HEK293T (cell line): ENCODE measurements around the gene SYT2.
"Not testable (repeated sequence)": the region's sequence is repeated elsewhere in the genome, so short reads cannot be mapped to it uniquely, and the experiment has no call there.

Experiments used
- CTCF ChIA-PET: fragments of 350-600 bp; formaldehyde crosslinking; extraction: SDS; loops from one replicate; lab custom pipeline; 2021; ENCODE audit warnings: antibody characterized with exemption, inconsistent platforms; lab: Yijun Ruan, JAX
- POLR2A ChIA-PET: fragments of 350-600 bp; formaldehyde crosslinking; extraction: SDS; loops from one replicate; lab custom pipeline; 2020; ENCODE audit warnings: antibody characterized with exemption, inconsistent platforms; lab: Yijun Ruan, JAX
- DNase-seq: peaks from one replicate; pipeline ENCODE4 v3.0.0; 2012; ENCODE audit warnings: mixed read lengths; ENCODE audit errors: extremely low spot score
- ARNT ChIP-seq: fragments of 450-650 bp; IDR thresholded peaks from 2 replicates; pipeline ENCODE4 v1.6.1; 2017; ENCODE audit warnings: mild to moderate bottlenecking
- BHLHE40 ChIP-seq: fragments of 450-650 bp; IDR thresholded peaks from 2 replicates; pipeline ENCODE4 v1.6.1; 2016; ENCODE audit warnings: mild to moderate bottlenecking, moderate library complexity, borderline replicate concordance
- CTBP1 ChIP-seq: fragments of 450-650 bp; IDR thresholded peaks from 2 replicates; pipeline ENCODE4 v1.6.1; 2016; ENCODE audit warnings: borderline replicate concordance
- ELF4 ChIP-seq: fragments of 450-650 bp; IDR thresholded peaks from 2 replicates; pipeline ENCODE4 v1.6.1; 2017; ENCODE audit warnings: antibody characterized with exemption
- FOXA1 ChIP-seq: fragments of 450-650 bp; IDR thresholded peaks from 2 replicates; pipeline ENCODE4 v1.6.1; 2016; ENCODE audit warnings: mild to moderate bottlenecking
- FOXK2 ChIP-seq: fragments of 450-650 bp; IDR thresholded peaks from 2 replicates; pipeline ENCODE4 v1.6.1; 2016; ENCODE audit warnings: mild to moderate bottlenecking
- FOXM1 ChIP-seq: fragments of 450-650 bp; IDR thresholded peaks from 2 replicates; pipeline ENCODE4 v1.6.1; 2017; ENCODE audit warnings: mild to moderate bottlenecking, borderline replicate concordance
- HDGF ChIP-seq: fragments of 450-650 bp; IDR thresholded peaks from 2 replicates; pipeline ENCODE4 v1.6.1; 2017; ENCODE audit warnings: antibody characterized with exemption, borderline replicate concordance
- L3MBTL2 ChIP-seq: fragments of 450-650 bp; conservative IDR thresholded peaks from 2 replicates; pipeline ENCODE4 v1.6.1; 2016; ENCODE audit warnings: mild to moderate bottlenecking
- LEF1 ChIP-seq: fragments of 450-650 bp; IDR thresholded peaks from 2 replicates; pipeline ENCODE4 v1.6.1; 2017; ENCODE audit warnings: mild to moderate bottlenecking, borderline replicate concordance
- NFRKB ChIP-seq: fragments of 450-650 bp; IDR thresholded peaks from 2 replicates; pipeline ENCODE4 v1.6.1; 2016; ENCODE audit warnings: mild to moderate bottlenecking, moderate library complexity
- SP1 ChIP-seq: fragments of 450-650 bp; IDR thresholded peaks from 2 replicates; pipeline ENCODE4 v1.6.1; 2017
- SUZ12 ChIP-seq: fragments of 450-650 bp; IDR thresholded peaks from 2 replicates; pipeline ENCODE4 v1.6.1; 2016; ENCODE audit warnings: mild to moderate bottlenecking
- TARDBP ChIP-seq: fragments of 450-650 bp; IDR thresholded peaks from 2 replicates; pipeline ENCODE4 v1.6.1; 2016
- TF ChIP-seq, protein P1 (sequence below): fragments of 450-650 bp; IDR thresholded peaks from 2 replicates; pipeline ENCODE4 v1.6.1; 2016

SYT2 gene

GRCh38 chr1:202621446-202621845 lies 88.8 kb downstream of the SYT2 start:
- no peak for DNase-seq
- CTCF ChIA-PET = no interaction called here
- POLR2A ChIA-PET = no interaction called here
- no peak for TF ChIP-seq SP1
- no peak for TF ChIP-seq BHLHE40
- no peak for TF ChIP-seq LEF1
- TF ChIP-seq NFRKB = no peak
- no peak for TF ChIP-seq HDGF
- TF ChIP-seq L3MBTL2 = no peak
- TF ChIP-seq ARNT = no peak
- no peak for TF ChIP-seq FOXK2
- no peak for TF ChIP-seq TARDBP

DNA sequence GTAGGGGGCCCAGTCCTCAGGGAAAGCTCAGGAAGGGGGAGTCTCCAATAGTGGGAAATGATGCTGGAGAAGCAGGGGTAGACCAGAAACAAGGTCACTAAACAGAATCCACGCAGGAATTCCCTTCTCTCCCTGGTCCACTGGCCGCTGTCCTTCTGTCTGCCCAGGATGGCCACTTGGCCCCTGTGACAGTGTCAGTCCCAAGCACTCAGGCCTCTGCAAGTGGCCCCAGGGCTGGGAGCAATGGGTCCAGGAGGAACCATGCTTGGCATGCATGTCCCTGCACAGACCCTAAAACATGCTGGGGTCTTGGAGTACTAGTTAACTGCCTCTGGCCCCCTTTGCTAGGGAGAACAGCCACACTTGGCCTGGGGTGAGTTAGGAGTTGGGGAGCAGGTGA lies 90.2 kb downstream of the SYT2 start:
- DNase-seq, POLR2A ChIA-PET: not testable (repeated sequence)
- CTCF ChIA-PET = interaction anchor here (0.6 kb wide), 1 partner anchor 348 kb away, joined by 3 read pairs; no protein-coding TSS in a partner anchor

DNA sequence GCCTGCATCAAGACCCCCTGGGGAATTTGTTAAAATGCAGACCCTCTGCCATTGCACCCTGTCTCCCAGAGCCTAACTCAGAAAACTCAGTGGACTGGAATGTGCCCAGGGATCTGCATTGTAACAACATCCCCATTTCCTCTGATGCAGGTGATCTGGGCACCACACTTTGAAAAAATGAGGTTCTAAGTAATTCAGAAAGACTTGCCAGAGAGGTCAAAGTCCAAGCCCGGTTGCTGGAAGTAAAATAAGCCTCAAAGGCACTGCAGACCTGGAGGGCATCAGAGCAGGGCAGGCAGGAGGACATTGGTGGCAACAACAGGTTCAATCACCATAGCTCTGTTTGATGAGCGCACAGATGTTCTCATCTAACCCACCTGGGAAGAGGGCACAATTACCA lies 90.7 kb downstream of the SYT2 start:
- CTCF ChIA-PET = no interaction called here

DNA sequence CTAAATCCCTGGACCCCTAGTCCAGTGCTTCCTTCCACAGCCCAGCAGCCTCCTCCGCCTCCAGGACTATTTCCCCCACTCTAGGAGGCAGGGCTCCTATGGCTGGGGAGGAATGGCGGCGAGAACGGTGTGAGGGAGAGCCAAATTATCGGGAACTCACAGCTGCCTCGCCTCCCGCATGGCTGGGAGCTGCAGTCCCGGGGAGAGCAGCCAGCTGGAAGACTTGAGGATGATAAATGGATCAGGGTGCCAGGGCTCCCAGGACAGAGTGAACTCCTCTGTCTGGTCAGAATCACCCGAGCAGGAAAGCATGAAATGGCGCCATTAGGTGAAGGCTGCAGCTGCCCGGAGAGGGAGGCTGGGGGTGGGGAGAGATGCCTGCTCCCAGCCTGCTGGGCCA lies 91.2 kb downstream of the SYT2 start:
- CTCF ChIA-PET, POLR2A ChIA-PET, DNase-seq: not testable (repeated sequence)

More for the DNA sequence above, 90.7 kb downstream of the SYT2 start:
- POLR2A ChIA-PET = no interaction called here
- no peak for TF ChIP-seq SUZ12
- no peak for DNase-seq

- DNase-seq = no peak
- no peak for TF ChIP-seq FOXA1
- no peak for TF ChIP-seq LEF1
- no peak for TF ChIP-seq L3MBTL2
- TF ChIP-seq, protein P1, sequence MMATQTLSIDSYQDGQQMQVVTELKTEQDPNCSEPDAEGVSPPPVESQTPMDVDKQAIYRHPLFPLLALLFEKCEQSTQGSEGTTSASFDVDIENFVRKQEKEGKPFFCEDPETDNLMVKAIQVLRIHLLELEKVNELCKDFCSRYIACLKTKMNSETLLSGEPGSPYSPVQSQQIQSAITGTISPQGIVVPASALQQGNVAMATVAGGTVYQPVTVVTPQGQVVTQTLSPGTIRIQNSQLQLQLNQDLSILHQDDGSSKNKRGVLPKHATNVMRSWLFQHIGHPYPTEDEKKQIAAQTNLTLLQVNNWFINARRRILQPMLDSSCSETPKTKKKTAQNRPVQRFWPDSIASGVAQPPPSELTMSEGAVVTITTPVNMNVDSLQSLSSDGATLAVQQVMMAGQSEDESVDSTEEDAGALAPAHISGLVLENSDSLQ = no peak
- no peak for TF ChIP-seq BHLHE40
- no peak for TF ChIP-seq ELF4
- no peak for TF ChIP-seq NFRKB
- TF ChIP-seq ARNT = no peak
- TF ChIP-seq FOXM1 = no peak
- TF ChIP-seq SUZ12 = no peak
- no peak for TF ChIP-seq TARDBP
- no peak for TF ChIP-seq SP1
- POLR2A ChIA-PET = no interaction called here
- CTCF ChIA-PET = no interaction called here
These were observed 93.8 kb downstream of the SYT2 start for GRCh38 chr1:202616355-202616915.

- CTCF ChIA-PET = no interaction called here
These were observed 94.5 kb downstream of the SYT2 start for GRCh38 chr1:202615501-202616354.

GRCh38 chr1:202615208-202615500 lies 95.1 kb downstream of the SYT2 start:
- POLR2A ChIA-PET, DNase-seq, CTCF ChIA-PET: not testable (repeated sequence)

More at GRCh38 chr1:202615501-202616354, 94.5 kb downstream of the SYT2 start:
- TF ChIP-seq LEF1 (no peak), NFRKB (no peak), ARNT (no peak), HDGF (no peak), CTBP1 (no peak), ELF4 (no peak)
- TF ChIP-seq, protein P1 = no peak
- POLR2A ChIA-PET = no interaction called here
- DNase-seq = no peak

DNA sequence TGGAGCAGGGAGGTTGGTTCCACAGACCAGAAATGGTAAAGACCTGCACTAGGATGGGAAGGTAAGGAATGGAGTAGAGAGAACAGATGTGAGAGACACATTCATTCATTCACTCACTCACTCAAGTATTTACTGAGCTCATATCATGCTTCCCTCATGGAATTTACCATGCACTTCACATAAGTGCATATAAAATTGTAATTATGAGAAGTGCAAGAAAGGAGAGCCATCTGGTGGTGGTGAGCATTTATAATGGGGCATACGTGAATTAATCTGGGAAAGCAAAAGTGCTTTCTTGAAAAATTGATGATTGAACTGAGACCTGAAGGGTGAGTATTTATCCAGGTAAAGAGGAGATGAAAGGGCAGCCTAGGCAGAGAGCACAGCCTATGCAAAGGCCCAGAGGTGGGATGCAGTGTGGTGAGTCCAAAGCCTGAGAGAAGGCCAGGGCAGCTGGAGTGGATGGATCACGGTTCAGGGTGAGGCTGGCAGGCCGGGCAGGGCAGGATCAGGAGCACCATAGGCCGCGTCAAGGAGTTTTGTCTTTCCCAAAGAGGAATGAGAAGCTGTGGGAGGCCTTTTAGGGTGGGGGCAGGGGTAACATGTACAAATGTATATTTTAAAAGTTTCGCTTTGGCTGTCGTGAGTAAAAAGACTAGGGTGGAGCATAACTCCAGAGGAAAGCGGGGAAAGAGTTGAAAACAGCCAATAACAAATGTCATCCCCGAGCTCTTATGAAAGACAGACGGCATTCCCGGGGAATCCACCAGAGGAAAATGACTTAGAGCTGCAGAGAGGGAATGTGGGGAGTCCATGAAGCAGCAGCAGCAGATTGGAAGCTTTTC lies 95.7 kb downstream of the SYT2 start:
- POLR2A ChIA-PET, DNase-seq, CTCF ChIA-PET: not testable (repeated sequence)
